CD4-positive, alpha-beta T cell treated with Interleukin-2 at 100 ng/mL for 4 hours (primary cell): ENCODE data around the gene ZNF423.

ENCODE experiments used
- DNase-seq: peaks from one replicate; pipeline ENCODE4 v3.0.0-alpha.2; 2020; ENCODE audit warnings: low spot score

ZNF423 gene

GRCh38 chr16:49824593-49824992 lies 31.3 kb downstream of the ZNF423 start:
- DNase-seq = no peak

DNA sequence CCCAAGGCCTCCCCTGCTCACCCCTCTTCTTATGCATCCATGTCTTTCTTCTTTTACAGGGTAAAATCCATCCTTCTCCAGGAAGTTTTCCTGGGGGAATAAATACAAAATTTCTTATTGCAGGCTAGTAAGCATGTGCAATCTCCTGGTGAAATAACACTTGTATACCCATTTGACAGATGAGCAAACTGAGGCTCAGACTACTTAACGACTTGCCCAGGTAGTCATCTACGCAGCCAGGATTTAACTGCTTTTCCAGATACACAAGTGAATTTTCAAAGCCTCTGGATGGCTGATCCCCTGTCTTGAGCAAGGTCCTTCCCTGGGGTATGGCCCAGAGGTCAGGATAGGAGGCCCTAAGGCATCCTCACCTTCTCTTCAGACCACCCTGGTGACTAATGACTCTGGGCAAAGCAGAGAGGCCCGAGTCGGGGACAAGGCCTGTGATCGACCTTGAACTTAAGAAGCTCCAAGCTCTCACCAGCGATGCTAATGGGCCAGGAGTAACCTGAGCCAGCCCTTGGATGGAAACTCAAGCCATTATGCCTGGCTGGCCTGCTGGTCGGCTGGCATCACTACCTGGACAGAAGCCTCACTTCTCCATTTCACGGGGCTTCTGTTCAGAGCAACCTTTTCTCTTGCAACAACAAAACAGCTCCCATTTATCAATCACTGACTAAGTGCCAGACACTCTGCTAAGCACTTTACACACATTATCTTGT lies 33.1 kb downstream of the ZNF423 start:
- no peak for DNase-seq

- DNase-seq = no peak
Observed at GRCh38 chr16:49821614-49822282, 34.2 kb downstream of the ZNF423 start.

- DNase-seq = no peak
Observed at GRCh38 chr16:49821156-49821555, 34.8 kb downstream of the ZNF423 start.

DNA sequence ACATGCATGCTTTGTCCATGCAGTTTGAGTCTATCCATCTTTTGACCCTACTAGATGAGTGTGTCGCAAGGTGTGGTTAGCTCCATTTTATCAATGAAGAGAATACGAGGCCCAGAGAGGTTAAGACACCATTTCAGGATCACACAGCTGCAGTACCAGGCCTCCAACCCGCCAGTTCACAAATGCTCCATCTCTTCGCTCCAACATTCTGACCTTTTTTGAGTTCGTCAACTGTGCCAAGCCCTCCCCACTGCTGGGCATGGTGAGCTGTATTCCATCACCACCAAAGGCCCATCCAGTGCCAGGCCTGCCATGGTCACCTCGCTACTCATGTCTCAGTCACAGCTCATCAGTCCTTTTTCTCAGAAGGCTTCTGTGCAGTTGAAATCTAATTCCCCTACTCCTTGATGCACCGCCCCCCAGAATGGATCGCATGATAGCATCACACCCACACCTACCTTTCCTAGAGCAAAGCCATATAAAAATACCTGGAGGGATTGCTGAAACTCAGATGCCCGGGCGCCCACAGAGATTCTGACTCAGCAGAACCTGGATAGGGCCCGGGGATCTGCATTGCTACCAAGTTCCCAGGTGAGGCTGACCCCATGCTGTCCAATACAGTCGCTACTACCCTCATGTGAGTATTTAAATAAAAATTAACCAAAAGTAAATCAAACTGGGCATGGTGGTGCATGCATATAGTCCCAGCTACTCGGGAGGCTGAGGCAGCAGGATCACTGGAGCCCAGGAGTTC lies 38.0 kb downstream of the ZNF423 start:
- no peak for DNase-seq

DNA sequence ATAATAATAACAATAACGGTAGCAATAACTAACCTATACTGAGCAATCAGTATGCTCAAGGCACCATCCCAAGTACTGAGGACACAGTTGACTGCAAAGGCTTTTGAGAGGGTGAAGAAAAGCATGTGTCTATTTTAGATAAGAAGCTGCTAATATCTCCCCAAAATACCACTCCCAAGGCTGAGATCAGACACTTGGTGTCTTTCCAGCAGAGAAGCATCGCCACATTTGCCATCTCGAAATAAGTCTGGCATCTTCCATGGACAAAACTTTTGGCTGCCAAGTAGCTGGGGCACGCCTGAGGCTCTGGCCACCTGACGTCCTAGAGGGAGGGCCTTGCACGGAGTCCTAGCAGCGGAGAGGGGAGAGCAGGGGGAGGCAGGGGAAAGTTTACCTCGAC lies 39.0 kb downstream of the ZNF423 start:
- DNase-seq = no peak

DNA sequence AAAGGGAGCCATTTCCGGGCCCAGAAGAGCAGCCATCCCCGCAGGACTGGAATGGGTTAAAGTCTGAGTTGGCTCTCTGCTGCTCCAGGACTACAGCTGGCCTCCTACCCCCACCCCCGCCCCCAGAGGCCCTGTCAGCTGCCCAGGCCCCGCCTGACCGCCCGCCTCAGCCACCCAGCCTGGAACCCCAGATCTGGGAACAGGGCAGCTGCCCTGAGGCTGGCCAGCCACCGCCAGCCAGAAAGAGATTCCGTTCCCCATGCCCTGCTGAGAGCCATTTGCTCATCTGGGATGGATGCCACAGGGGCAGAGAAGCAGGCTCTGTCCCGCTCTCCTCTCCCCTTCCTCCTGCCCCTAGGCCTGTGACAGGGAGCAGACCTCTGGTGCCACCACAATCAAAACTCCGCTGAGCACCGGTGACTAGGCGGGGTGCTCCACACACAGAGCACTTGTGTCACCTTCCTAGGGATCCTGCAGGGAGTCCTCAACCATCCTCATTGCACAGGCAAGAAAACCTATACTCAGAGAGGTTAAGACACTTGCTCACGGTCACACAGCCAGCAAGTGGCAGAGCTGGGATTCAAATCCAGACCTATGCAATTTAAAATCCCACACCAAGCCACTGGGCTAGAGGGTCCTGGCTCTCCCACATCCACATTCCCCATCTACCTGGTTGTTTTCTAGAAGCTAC lies 44.1 kb downstream of the ZNF423 start:
- DNase-seq = no peak

GRCh38 chr16:49810831-49811230 lies 45.1 kb downstream of the ZNF423 start:
- DNase-seq = no peak

- no peak for DNase-seq
Observed at GRCh38 chr16:49809561-49809960, 46.4 kb downstream of the ZNF423 start.

DNA sequence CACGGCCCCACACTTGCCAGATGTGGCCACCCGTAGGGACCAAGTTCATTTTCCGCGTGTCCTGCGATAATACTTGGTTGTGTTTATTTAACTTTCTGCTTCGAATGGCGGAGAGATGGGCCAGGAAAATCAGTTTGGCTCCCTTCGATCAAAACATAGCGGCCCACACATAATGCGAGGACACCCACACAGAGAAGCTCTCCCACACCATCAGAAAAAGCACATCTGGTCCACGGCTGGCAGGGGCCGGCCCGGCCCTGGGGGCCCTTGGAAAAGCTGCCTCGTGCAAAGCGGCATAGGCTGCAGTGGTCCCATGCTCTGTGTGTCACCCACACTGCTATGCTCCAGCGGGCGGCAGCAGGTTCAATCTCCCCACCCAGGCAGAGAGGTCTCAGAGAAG lies 46.9 kb downstream of the ZNF423 start:
- DNase-seq = no peak

- DNase-seq = no peak
Observed at GRCh38 chr16:49806446-49806845, 49.5 kb downstream of the ZNF423 start.

DNA sequence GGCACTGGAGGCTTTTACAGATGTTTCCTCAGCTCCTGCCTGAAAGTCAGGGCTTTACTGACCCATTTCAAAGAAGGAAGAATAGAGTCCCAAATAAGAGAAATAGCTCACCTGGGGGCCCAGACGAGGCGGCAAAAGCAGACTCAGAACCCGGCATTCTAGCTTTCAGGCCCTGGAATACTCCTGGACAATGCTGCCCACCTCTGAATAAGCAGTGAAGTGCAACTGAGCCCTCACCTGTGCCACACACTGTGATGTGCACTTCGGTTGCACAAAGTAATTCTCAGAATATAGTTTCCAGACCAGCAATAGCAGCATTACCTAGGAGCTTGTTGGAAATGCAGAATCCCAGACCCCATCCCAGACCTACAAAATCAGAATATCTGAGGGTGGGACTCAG lies 54.6 kb downstream of the ZNF423 start:
- no peak for DNase-seq

DNA sequence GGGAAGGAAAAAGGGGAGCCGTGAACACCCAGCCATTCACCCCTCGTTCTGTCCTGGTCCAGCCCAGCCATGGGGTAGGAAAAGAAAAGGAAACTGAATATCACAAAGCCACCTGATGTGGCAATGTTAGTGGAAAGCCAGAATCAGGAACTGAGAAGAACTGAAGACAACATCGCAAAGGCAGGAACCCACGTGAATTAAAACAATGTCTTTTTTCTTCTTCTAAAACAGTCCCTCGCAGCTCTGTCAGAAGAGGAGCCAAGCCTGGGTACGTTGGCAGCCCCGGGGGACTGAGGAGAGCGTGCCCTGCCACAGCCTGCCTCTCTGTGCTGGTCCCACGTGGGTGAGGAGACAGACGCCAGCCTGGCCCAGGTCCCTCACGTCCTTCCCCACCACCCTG lies 55.0 kb downstream of the ZNF423 start:
- DNase-seq = no peak

DNA sequence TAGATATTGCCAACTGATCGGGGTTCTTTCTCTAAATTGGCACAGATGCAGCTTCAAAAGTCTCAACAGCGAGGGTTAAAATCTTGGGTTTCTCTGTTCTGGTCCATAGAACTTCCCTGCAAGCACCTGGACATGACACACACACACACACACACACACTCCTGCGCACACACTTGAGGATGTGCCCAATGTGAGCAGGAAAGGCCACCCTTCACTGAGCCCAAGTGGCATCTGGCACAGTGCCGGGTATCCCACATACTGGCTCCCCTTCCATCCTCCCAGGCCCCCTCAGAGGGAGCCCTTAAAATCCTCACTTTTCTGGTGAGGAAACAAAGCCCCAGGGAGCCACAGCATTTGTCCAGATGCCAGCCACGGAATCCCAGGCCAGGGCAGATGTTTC lies 55.5 kb downstream of the ZNF423 start:
- DNase-seq = no peak

- no peak for DNase-seq
Observed at GRCh38 chr16:49799172-49799571, 56.7 kb downstream of the ZNF423 start.

DNA sequence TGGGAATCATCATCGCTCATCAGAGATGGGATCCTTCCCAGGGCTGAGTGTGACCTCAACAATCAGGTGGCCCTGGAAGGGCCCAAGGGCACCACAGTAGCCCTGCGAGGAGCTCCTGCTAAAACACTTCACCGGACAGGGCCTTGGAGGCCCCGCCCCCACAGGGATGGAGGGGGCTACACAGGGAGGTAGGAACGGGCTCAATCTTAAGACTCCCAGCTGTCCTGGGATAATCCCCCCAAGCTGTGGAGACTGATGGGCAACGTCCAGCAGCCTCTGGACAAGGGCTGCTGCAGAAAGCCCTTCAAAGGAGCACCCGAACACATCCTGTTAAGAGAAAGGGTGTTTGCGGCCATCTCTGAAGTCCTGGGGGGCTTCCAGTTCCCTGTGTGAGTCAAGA lies 60.4 kb downstream of the ZNF423 start:
- no peak for DNase-seq

DNA sequence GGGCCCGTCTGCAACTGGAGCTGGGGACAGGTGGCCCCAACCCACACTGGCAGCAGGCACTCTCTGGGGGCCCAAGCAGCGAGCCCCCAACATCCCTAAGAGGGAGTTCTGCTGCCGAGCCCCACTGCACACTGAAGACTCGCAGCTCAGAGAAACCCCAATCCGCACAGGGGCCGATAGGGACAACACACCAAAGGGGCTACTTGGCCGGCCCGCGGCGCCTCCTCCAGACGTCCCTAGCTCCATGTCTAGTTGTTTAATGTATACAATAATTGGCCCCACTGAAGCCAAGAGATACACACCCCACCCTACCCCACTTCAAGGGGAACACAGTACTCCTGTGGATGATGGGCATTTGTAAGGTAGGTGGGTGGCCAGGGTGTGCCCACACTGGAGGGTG lies 62.7 kb downstream of the ZNF423 start:
- DNase-seq = no peak

DNA sequence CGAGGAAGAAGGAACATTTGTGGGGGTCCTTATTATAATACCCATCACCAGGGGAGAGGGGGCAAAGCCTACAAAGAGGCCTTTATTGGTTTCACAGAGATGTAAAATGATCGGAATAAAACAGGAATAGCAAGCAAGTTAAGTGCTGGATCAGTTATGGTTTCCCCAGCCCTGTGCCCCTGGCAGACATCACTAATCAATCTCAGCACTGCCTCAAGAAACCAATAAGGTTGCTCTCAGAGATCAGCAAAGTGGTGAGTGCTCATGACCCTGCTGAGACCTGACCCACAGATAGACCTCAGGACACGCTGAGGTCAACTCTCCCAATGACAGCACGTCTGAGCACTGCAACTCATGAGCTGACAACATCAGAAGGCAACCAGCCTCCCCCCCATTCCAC lies 66.3 kb downstream of the ZNF423 start:
- no peak for DNase-seq

DNA sequence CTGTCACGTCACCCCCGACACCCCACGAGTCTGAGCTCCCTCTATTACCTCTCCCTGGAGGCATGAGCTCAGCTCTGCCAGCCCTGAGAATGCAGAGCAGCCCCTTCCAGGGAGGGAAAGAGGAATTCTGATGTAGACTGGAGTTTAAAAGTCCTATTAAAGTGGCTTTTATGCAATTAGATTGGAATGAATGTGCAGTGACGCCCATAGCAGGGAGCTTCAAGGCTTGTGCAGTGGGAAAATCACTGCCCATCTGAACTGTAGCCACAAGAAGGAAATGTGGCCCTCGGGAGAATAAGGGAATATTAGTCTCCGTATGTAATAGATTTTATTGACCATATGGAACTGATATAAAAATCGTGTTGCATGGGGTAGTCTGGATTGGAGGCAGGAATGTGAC lies 66.9 kb downstream of the ZNF423 start:
- no peak for DNase-seq

DNA sequence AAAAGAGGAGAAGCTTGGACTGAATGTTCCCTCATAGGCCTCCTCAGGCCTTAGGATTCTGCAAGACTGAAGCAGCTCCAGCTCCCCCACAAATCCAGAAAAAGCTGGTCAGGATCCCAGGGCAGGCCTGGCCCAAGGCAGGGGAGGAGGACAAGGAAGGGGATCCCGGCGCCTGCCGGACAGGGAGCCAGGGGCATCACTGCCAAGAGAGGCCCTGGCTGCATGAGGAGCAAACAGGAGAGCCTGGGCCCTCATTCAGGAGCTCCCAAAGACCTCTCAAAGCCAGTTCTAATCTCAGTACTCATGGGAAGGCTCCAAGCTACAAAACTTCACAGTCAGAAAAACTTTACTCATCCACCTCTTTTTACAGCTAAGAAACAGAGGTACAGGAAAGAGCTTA lies 67.3 kb downstream of the ZNF423 start:
- no peak for DNase-seq

DNA sequence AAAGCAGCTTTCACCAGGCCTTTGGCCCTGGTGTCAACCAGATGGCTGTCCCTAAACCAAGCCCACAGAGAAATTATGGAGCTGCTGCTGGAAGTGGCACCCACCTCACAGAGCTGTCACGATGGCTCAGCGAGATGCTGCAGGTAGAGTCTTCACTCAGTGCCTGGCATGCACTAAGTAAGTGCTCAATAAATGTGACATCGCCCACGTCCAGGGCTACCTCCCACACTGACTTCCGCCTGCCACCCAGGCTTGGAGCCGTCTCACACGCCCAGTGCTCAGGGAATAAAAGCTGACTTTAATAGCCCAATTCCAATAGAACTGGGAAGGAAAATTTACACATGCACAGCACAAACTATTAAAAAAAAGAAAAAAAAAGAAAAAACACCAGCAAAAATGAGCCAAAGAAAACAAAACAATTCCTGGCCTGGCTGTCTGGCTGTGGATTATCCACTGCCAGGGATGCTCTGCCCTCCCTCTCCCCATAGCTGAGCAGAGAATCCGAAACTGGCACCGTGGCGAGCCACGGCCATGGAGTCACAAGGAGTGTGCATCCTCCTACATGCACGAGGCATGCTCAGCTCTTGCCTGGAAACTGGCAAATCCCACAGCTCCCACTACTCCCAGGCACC lies 68.9 kb downstream of the ZNF423 start:
- DNase-seq = no peak

GRCh38 chr16:49785970-49786369 lies 69.9 kb downstream of the ZNF423 start:
- no peak for DNase-seq
